ENCODE data around the gene DIS3L2.
"Not testable (repeated sequence)": the region's sequence is repeated elsewhere in the genome, so short reads cannot be mapped to it uniquely, and the experiment has no call there.

The DIS3L2 gene

DNA sequence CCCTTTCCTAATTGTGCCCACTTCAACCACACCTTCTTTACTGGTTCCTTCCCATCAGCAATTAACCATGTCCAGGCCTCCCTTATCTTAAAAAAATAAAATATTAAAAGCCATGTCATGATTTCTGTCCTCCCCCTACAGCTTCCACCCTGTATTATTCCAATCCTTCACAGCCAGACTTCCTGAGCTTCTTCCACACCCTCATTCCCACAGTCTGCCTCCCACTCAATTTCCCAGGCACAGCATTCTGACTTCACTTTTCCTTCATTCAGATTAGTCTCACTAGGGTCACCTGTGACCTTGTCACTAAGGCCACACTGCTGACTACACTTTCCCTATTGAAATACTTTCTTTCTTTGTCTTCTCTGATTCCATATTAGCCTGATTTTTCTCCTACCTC is 159.4 kb downstream of the DIS3L2 start:
- no peak for DNase-seq (ENCODE audit: low spot score)

DNA sequence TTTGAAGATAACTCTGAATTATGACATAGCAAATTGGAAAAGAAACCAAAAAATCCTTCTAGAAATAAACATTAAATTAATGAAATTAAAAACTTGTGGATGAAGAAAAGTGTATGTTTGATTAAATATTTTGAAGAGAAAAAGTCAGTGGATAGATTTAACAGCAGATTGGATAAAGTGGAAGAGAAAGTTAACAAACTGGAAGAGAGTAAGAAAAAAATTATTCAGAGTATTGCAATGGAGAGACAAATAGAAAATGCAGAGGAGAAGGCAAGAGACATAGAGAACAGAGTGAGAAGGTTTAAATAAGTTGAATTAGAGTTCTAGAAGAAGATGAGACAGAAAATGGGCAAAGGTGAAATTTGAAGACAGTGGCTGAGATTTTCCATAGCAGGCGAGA is 162.8 kb downstream of the DIS3L2 start:
- DNase-seq (ENCODE audit: low spot score) = no peak

DNA sequence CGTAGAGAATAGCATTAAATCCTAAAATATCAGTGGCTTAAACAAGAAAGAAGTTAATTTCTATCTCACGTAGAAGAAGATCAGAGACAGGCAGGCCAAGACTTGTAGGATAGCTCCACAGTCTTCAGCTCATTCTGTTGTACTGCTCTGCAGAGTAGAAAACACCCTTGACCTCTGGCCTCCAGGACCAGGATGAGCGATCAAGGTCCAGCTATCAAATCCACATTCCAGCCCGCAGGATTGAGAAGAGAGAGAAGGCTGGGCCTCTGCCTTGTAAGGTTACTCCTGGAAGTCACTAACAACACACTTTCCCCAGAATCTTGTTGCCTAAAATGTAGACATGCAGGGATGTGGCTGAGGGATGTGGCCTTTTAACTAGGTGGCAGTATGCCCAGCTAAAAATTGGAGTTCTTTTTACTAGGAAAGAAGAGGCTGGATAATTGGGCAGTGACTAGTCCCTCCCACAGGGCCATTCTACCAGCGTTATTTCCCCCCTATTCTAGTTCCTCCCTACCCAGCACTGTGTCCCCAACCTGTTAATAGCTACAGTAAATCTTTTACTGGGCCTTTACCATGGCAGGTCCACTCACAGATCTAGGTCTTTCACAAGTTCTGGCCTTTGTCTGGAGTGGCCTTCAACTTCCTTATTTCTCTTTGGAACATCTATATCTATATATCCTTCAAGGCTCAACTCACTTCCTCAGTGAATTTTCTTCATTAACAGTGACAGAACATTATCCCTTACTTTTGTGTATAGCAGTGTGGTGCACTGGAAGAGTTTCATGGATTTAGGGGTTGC is 165.0 kb downstream of the DIS3L2 start:
- no peak for DNase-seq (ENCODE audit: low spot score)

- DNase-seq (ENCODE audit: low spot score) = no peak
Observed at GRCh38 chr2:232129483-232129882, 168.0 kb downstream of the DIS3L2 start.

- DNase-seq (ENCODE audit: low spot score) = no peak
Observed at GRCh38 chr2:232132181-232132580, 170.7 kb downstream of the DIS3L2 start.

DNA sequence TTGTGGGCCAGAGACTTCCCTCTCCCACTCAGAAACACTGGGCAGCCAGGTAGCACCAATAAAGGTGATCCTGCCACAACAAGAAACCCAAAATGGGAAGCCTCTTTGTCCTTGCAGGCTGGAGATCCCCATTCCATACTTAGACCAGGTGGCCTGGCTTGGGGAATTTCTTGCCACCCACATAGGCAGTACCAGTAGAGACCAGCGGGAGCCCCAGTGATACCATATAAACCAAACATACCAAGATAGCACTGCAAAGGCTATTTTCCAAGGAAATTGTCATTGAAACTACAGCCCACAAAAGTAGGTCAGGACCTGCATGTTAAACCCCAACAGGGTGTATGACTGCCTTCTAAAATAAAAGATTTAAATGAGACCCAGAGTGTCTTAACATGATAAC is 171.6 kb downstream of the DIS3L2 start:
- DNase-seq (ENCODE audit: low spot score) = peak; percentile 13

- DNase-seq (ENCODE audit: low spot score) = no peak
Observed at GRCh38 chr2:232134939-232135338, 173.4 kb downstream of the DIS3L2 start.

GRCh38 chr2:232137356-232138147 is 176.0 kb downstream of the DIS3L2 start:
- no peak for DNase-seq (ENCODE audit: low spot score)

GRCh38 chr2:232138441-232138840 is 176.9 kb downstream of the DIS3L2 start:
- DNase-seq (ENCODE audit: low spot score) = no peak

DNA sequence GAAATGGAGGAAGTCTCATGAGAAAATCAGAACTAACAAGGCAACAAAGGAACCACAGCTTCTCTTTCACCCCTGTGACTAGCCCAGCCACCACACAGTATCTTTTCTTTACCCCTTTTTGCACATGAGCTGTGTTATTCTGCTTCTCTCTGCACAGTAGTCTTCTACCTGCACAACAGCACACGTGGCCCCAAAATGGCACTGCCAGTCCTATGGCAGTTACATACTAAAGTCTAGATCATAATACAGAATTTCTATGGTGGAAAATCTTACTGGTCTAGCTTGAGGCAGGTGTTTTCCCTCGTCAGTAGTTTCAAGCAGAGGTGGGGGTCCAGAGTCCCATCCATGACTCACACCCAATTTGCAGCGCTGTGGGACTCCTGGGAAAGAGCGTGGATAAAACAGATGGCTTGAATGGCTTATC is 177.7 kb downstream of the DIS3L2 start:
- DNase-seq (ENCODE audit: low spot score) = no peak

DNA sequence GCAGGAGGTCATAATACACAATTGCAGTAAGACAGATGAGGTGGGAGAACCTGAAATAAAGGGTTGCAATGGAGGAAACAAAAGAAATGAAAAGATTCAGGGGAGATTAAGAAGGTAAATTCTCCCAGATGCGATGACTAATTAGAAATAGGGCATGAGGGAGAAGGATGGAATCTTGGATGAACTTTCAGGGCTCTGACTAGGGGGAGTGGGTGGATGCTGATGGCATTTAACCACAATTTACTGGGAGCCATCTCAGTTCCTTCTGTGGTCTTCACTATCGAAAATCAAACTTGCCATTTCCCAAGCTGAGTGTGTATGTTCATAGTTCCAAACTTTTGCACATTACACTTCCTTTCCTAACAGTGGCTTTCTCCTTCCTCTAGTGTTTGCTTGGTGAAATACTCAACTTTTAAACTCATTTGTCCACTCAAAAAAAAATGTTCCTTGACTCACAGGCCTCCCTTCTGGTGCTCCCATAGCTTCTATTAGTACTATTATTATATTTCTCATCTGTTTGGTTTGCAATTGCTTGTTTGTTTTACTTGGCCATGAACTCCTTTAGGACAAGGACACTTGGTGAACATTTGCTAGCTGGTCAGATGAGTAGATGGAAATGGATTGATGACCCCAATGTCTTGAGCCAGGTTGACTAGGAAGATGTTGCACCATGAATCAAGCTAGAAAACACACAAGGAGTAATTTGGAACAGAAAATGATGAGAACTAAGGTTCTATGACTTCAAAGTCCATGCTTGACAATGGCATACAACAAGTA is 178.5 kb downstream of the DIS3L2 start:
- peak; percentile 20 for DNase-seq (ENCODE audit: low spot score)

- DNase-seq (ENCODE audit: low spot score) = no peak
Observed at GRCh38 chr2:232141591-232141990, 180.1 kb downstream of the DIS3L2 start.

GRCh38 chr2:232142049-232142448 is 180.5 kb downstream of the DIS3L2 start:
- peak; percentile 53 for DNase-seq (ENCODE audit: low spot score)

DNA sequence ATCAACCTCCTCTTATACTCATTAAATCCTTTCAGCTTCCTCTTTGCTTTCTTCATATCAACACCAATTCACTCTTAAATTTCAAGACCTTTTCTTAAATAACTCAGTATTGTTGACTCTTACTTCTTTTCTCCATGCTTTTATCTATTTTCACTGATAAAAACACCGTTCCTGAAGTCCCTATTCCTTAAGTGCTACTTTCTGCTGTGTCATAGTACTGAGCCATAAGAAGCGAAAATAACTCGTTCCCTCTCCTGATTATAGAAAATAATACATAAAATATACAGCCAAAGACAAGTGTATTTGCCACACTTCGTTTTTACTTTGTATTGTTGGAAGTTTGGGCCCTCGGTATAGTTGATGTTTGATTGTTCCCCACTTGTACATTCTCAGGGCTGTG is 181.0 kb downstream of the DIS3L2 start:
- DNase-seq (ENCODE audit: low spot score) = no peak

GRCh38 chr2:232146294-232146693 is 184.8 kb downstream of the DIS3L2 start:
- no peak for DNase-seq (ENCODE audit: low spot score)

GRCh38 chr2:232147440-232148077 is 186.0 kb downstream of the DIS3L2 start:
- no peak for DNase-seq (ENCODE audit: low spot score)

DNA sequence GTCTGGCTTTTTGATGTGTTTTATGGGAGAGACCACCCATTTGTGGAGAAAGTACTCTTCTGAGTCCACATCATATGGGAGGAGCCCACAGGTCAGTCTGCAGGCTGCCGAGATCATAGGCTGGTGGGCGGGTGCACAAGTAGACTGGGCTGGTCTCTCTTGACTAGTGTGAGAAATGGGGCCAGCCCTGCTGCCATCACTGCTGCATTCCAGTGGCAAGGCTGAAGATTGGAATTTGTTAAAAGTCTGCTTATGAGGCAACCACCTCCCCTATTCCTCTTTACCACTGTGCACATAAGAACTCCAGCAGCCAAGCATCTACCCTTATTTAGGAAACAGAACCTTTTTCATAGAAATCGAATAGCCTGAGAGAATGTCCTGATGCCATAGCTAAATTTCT is 200.7 kb downstream of the DIS3L2 start:
- peak; percentile 18 for DNase-seq (ENCODE audit: low spot score)

- DNase-seq (ENCODE audit: low spot score) = no peak
Observed at GRCh38 chr2:232170396-232170795, 208.9 kb downstream of the DIS3L2 start.

DNA sequence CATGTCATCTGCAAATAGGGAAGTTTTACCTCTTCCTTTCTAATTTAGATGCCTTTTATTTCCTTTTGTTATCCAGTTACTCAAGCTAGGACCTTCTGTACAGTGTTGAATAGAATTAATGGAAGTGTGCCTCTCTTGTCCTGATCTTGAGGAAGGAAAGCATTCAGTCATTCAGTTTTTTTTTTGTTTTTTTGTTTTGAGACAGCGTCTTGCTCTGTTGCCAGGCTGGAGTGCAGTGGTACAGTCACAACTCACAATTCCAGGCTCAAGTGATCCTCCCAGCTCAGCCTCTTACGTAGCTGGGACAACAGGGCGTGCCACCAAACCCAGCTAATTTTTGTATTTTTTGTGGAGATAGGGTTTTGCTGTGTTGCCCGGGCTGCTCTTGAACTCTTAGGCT is 213.1 kb downstream of the DIS3L2 start:
- no peak for DNase-seq (ENCODE audit: low spot score)

DNA sequence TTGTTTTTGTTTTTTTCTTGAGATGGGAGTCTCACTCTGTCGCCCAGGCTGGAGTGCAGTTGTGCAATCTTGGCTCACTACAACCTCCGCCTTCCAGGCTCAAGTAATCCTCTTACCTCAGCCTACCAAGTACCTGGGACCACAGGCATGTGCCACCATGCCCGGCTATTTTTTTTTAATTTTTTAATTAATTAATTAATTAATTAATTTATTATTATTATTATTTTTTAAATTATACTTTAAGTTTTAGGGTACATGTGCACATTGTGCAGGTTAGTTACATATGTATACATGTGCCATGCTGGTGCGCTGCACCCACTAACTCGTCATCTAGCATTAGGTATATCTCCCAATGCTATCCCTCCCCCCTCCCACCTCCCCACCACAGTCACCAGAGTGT is 215.1 kb downstream of the DIS3L2 start:
- not testable (repeated sequence) for DNase-seq (ENCODE audit: low spot score)

- DNase-seq (ENCODE audit: low spot score) = no peak
Observed at GRCh38 chr2:232183279-232183678, 221.8 kb downstream of the DIS3L2 start.

DNA sequence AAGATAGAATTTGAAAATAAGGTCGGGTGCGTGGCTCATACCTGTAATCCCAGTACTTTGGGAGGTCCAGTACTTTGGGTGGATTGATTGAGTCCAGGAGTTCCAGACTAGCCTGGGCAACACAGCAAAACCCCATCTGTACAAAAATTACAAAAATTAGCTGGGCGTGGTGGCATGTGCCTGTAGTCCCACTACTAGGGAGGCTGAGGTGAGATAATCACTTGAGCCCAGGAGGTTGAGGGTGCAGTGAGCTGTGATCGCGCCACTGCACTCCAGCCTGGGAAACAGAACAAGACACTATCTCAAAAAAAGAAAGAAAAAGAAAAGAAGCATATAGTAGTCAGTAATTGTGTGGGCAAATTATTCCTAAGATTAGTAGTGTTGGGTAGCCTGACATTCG is 222.8 kb downstream of the DIS3L2 start:
- no peak for DNase-seq (ENCODE audit: low spot score)

Data from AG08395 (cell line).